NCI-H2227 (cell line): Measurements from ENCODE around the gene HDAC3.

ENCODE experiments used
- DNase-seq: peaks from one replicate; lab custom pipeline; 2025; ENCODE audit not compliant: unreplicated experiment; lab: John Stamatoyannopoulos, UW

Gene HDAC3

DNA sequence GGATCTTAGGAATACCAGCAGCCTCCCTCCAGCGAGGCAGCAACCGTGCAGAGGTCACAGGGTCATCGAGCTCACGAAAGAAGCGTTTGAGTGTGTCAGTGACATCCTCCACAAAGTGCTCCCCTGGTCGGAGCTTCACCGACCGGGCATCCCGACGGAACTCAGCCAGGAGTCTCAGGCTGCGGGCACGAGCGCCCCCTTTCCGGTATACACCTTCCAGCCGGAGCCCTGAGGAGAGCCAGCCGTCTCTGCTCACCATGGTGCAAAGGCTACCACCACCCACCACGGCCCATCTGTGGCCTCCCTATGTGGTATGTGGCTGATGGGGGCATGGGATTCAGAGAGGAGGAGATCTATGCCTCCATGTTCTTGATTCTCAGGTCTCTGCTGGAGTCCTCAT lies 25.4 kb upstream of the HDAC3 start:
- no peak for DNase-seq

DNA sequence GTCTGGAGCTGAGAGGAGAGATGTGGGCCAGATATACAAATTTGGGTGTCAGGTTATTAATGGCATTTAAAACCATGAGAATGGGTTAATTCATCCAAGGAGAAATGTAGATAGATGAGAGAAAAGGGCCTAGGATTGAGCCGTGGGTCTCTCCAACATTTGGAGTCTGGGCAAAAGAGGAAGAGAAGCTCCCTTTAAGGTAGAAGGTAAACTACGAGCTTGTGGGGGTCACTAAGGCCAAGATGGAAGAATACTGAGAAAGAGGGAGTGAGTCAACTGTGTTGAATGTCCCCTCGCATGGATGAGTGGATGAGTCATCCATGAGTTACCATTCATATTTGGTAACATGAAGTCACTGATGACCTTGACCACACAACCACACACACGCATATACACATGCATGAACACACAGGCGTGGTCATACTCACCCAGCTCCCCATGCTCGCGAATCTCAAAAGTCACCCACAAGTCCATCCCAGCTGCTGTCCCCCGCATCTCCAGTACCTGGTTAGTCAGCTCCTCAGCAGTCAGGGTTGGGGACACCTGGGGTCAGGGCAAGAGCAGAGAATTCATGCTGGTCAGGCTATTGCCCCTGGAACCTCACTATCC lies 21.4 kb upstream of the HDAC3 start:
- no peak for DNase-seq

DNA sequence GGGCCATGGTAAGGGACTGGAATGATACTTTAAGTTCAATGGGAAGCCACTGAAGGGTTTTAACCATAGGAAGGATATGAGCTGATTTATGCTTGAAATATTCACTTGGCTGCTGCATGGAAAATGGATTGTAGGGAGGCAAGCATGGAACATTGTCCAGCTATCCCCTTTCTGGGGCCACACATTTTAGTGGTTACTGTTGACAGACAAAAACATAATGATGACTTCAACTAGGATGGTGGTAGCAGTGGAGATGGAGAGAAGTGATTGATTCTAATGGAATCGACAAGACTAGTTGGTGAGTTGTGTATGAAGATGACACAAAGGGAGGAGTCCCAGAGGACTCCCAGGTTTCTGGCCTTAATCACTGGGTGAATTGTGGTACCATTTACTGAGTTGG lies 20.8 kb upstream of the HDAC3 start:
- no peak for DNase-seq

DNA sequence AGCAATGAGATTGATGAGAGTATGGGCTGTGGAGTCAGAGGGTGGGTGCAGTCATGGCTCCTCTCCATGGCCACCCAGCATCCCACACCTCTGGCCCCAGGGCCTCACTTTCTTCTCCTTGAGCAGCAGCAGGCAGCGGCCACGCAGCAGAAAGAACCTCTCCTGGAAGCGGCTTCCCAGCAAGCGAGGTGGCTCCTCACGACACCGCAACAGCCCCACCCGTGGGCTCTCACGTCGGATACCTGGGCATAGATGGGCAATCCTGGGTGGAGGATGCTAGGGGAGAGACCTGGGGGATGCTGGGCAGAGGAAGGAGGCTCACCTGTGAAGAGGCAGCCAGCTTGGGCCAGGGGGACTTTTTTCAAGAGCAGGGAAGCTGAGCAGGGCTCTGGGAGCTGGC lies 19.7 kb upstream of the HDAC3 start:
- DNase-seq = no peak

DNA sequence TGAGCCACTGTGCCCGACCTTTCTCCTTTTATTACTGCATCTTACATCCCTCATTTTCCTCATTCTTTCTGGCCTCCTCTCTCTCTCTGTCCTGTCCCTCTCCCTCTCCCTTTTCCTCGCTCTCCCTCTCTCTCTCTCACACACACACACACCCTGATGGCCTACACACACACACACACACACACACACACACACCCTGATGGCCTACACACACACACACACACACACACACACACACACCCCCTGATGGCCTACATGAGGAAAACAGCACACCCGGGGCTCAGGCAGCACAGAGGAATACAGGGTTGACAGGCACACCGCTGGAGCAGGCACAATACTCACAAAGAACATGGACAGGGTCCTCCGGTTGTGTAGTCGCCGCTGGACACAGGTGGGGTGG lies 18.4 kb upstream of the HDAC3 start:
- no peak for DNase-seq

DNA sequence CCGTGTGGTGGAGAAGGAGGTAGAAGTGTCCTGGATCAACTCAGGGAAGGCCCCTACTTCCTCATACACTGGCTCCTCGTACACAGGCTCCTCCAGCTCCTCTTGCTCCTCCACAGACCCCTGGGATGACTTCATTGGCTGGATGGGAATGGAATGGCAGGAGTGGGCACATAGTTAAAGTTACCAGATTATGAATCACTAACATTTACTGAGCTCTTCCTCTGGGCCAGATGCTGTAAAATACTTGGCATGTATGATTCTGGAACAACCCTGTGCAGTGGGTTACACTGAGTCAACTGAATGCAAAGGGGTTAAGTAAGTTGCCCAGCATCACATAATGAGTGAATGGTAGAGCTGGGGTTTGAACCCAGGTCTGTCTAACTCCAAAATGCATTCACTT lies 17.6 kb upstream of the HDAC3 start:
- no peak for DNase-seq

DNA sequence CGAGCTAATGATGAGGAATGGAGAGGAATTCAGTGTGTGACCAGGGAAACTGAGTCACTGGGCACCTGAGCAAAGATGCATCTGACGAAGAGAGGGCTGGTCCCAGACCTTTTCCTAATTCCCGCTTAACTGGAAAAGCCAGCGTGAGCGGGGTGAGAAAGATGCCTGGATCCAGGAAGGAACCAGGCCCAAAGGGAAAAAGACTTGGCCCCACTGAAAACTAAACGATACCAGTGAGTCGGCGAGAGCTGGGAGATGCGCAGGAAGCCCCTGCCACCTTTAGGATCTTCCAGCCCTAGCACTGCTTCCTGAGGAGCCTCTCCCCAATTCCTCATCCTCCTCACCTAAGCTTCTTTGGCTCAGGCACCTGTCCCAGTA lies 15.1 kb upstream of the HDAC3 start:
- no peak for DNase-seq

DNA sequence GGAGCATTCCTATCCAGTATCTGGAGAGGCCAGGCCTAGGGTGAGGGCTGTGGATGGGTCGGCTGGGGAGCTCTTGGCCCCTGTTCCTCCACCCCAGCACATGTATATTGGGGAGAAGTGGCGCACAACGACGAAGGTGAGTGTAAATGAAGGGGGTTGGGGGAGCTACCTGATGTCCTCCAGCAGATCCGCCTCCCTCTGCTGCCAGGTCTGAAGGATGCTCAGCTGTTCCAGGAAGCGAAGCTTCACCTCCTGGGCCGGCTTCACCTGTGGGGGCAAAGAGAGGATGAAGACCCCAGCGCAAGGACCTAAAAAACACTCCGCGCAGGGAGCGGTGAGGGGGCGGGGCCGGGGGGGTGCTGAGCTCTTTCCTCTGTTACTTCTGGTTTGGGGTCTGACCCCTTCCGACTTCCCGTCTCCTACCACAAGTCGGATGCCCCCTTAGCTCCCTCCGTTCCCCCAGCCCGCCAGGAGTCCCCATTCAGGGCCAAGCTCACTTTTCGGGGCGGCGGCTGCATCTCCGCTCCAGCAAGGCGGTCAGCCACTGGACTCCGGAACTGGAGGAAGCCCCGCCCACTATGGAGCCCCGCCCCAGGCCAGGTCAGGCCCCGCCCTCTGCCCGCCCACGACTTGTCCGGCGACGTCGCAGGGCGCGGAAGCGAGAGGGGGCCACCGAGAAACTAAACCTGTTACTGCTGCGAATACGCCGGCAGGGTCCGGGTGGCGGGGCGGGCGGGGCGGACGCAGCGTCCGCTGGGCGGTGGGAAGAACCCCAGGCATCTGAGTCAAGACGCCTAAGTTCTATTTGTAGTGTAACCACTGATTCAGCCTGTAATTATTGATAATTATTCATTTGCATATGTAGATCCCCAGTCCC lies 14.4 kb upstream of the HDAC3 start, which contains the start of gene FCHSD1:
FCHSD1 (minus strand) TSS at position 568 of the 877 bp plus-strand sequence; CDS start at position 518, 50 bp downstream.
- DNase-seq = peak; percentile 78

DNA sequence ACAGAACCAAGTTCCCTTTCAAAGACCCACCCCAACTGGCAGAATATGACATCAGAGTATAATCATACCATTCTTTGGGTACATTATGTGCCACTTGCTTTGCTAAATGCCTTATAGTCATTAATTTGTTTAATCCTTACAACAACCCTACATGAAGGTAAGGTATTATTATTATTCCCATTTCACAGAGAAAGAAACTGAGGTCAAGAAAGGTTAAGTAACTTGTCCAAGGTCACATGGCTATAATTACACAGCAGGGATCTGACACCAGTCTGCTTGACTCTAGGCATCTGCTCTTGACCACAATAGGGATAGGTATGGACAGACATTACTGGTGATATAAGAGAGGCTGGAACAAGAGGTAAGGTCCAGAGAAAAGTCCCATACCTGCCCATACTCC lies 13.3 kb upstream of the HDAC3 start:
- DNase-seq = no peak

DNA sequence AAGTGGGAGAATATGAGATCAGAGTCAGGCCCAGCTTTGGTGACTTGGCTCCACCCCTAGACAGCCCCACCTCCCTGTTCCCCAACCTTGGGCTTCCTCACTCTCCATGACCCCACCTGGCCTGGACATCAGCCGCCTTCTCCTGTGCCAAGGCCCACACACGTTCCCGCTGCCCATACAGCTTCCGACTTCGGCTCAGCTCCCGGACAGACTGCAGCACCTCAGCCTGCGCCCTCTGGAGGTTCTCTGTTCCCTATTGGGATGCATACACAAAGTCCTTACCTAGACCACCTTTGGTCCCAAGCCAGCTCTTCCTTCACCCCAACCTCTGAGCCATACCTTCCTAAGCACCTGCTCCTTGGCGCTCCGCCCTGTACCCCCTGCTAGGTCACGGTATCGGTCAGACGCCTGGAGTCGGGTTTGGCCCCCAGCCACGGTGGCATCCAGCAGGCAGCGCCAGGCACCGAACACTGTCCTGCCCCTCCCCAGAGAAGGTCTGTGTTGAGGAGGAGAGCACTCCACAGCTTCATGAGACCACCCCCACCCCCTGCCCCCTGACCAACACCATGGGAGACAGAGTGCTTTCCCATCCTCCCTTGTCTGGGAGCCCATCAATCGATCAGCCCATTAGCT lies 12.5 kb upstream of the HDAC3 start:
- DNase-seq = peak; percentile 2

DNA sequence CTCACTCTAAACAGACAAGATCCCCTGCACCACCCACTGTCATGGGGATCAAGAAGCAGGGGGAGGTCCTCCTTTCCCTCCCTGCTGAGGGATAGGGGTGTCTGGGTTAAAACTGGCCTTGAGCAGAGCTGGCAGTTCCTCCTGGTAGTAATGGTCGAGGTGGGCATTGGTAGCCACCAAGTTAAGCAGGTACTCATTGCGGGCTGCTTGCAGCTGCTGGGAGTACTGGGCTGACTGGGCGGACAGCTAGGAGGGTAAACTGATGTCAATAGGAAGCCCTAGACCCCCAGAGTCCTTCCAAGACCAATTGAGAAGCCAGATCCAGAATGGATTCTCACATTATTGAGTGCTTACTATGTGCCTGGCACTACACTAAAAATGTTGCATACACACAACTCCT lies 11.2 kb upstream of the HDAC3 start:
- no peak for DNase-seq

DNA sequence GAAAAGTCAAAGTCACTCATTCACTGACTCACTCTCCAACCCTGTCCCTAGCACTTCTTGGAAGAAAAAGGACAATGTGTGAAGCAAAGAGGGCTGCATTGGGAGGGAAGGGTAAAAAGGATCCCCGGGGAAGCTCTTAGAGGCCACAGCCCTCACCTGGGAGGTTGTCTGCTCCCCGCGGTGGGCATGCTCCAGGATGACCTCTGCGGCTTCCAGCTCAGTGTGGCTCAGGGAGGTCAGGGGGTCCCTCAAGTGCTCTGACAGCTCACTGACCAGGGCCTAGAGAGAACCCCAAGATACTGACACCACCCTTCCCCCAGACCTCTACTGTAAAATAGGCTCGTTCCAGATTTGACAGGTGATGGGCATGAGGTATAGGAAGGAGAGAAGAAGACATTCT lies 10.6 kb upstream of the HDAC3 start:
- DNase-seq = no peak

DNA sequence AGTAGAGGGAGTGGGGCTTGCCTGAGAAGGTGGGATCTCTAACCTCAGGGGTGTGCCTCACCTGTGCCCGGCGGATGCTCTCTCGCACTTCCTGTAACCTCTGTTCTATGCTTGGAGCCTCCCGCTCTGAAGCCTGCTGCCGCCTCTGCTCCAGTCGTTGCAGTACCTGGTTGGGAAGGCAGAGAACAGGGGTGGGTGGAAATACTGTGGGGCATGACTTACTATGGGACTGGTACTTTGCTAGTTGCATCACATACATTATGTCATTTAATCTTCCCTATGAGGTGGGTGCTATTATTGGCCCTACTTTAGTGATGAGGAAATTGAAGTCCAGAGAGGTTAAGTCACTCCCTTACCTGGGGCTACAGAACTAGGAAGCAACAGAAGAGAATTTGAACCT lies 9.4 kb upstream of the HDAC3 start:
- no peak for DNase-seq

DNA sequence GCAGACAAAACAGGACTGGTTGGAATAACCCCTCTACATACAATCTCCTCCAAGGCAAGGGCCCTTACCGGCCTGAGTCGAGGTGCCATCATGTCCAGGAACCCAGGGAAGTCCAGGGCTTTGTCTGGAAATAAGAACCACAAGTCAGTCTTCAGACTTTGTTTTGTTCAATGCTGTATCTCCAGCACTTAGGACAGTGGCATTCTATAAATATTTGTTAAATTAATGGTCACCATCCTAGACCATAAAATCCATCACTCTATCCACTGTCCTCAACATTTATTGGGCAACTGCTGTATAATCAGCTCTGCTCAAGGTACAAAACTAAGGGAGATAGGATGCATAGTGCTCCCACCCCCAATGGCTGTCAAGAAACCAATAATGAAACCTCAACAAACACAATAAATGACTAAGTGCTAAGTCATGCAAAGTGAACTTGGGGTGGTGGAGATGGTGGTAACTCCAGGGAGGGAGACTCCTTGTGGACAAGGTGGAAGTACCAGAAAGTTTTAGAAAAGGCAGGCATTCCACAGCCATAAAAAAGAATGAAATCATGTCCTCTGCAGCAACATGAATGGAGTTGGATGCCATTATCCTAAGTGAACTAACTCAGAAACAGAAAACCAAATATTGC lies 5.1 kb upstream of the HDAC3 start:
- DNase-seq = no peak

DNA sequence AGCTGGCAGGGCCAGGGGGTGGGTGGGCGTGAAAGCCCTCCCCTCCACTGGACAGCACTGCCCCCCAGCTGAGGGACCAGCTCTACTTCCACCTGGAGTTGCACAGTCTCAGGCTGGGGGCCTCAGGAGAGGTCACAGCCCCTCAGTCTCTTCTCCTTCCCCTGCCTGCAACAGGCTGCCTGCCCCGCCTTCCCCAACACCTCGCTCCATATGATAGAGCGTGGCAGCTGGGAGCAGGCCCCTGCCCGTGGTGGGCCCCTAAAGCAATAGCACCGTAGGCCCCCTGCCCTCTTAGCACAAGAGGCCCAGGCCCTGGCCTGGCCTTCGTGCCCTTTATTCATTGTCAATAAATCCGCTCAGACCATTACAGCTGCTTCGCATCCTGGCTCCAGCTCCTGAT lies 4.0 kb upstream of the HDAC3 start:
- DNase-seq = no peak

DNA sequence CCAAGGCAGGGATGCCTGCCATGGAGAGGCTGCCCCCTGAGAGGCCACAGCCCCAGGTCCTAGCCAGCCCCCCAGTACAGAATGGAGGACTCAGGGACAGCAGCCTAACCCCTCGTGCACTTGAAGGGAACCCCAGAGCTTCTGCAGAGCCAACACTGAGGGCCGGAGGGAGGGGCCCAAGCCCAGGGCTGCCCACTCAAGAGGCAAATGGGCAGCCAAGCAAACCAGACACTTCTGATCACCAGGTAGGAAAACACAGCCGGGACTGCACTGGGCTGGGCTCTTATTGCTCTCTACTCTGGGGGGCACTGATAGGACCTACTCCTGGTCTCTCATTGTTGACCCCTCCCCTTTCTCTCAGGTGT lies 3.4 kb upstream of the HDAC3 start:
- no peak for DNase-seq

DNA sequence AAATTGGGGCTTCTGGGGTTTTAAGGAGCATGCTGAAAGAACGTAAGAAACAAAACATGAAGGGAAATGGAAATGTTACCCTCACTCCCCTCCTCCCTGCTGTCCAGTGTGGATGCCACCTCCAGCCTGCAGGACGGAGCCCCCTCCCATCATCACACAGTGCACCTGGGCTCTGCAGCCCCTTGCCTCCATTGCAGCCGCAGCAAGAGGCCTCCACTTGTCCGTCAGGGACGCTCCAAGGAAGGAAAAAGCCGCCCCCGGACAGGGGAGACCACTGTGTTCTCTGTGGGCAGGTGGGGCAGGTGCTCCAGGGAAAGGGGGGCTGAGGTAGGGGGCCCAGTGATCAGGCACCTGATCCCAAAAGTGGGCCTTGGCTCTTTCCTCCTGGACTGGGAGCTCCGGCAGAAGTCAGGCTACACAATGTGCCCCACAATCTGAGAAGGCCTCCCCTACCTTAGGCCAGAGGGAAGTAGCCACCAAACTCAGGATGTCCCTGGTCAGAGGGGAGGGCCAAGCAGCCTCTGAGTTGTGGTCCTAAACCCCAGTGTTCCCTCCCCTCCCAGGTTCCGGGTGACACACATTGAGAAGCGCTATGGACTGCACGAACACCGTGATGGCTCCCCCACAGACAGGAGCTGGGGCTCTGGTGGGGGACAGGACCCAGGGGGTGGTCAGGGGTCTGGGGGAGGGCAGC lies 2.9 kb upstream of the HDAC3 start:
- no peak for DNase-seq

DNA sequence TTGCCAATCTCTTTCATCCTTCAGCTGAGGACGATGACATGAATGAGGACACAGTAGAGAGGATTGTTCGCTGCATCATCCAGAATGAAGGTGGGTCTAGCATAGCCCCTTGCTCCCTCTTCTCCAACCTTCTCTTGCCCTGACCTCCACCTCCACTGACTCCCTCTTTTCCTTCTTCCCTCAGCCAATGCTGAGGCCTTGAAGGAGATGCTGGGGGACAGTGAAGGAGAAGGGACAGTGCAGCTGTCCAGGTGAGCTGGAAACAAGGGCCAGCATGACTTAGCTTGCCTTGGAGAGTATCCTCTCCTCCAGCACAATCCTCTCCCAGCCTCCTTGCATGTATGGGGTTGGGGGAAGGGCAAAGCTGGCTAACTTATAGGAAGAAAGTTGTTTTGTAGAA lies 2.1 kb upstream of the HDAC3 start:
- DNase-seq = no peak

DNA sequence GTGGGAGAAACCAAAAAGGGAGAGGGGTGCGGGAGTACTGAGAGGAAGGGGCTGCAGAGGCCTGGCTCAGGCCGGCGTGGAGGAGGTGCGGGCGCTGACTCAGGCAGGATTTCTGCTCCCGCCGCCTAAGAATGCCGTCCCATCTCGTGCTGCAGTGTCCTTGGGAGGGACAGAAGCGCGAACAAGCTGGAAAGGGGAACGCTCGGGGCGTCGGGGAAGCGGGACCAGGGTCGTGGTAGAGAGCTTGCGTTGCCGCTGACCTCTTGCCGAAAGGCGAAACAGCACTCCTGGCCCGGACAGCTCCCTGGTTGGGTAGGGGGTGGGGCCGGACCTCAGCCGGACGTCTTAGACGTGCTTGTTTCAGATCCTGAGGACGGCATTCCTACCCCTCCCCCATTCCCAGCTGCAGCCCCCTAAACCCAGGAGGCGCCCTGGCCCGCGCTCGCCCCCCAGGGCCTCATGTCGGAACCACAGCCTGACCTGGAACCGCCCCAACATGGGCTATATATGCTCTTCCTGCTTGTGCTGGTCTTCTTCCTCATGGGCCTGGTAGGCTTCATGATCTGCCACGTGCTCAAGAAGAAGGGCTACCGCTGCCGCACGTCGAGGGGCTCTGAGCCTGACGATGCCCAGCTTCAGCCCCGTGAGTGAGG lies 1.2 kb upstream of the HDAC3 start:
- peak; percentile 59 for DNase-seq

DNA sequence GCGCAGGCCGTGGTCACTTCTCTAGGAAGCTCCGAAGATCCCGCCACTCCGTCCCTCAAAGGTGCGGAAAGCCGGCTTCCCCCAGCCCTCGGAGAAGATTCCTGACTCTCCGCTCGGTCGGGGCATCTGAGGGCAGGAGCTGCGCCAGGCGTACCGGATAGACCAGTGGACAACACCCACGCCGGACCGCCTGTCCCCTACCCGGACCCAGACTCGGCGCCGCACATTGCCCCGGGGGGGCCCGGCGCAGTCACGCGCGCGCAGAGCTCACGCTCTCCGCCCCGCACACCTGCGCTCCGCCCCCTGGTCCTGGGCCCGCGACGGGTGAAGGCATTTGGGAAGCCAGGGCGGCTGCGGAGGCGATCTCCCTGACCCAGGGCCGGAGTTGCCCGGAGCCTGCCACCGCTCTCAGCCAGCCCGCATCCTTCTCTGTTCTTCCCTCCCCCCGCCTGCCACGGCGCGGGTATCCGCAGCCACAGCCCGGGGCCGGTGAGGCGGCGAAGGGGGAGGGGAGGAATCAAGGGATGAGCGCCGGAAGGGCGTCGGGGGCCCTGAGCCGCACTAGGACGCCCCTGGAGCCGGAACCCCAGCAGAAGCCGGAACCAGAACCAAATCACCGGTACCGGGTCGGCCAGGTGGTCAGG lies 596 bp upstream of the HDAC3 start:
- peak; percentile 55 for DNase-seq
